ENCODE measurements around the gene PARP12.

DNA sequence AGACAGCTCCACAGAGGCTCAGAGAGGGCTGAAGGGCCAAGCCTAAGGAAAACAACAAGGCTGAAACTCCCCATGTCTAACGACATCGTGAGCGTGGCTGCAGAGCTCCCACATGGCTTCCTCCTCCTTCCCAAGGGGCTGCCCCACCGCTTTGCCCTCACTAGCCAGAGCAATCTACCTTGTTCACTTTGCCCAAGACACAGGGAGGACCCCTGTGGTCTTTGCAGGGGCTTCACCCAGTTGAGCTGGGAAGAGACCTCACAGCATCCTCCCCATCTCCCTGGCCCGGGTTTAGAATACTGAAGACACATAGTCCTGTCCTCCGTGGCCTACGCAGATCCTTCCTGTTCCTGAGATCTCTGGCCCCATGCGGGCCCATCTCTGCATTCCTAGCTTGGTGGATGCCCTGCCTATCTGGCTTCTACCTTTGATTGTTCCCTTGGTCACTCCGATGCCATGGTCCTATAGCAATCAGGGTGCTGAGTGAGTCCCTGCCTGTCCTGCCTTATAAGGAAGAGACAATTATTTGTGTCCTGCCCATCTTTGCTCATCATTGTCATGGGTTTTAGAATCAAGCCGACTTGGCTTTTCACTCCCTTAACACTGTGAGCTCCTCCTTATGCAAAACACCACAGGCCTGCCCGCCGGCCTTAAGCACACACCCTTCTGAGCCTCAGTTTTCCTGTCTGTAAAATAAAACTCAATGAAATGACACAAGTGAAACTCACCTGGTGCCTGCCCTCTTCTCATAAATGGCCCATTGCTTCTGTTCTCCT is 73.2 kb downstream of the PARP12 start:
- TF ChIP-seq, protein P1, sequence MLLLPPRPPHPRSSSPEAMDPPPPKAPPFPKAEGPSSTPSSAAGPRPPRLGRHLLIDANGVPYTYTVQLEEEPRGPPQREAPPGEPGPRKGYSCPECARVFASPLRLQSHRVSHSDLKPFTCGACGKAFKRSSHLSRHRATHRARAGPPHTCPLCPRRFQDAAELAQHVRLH (CRISPR knock-in tag; IDR thresholded peaks at IDR 0.05; ENCODE audit: borderline replicate concordance, low read depth): no peak
- TF ChIP-seq ZSCAN29 (CRISPR knock-in tag; conservative IDR thresholded peaks at IDR 0.05): no peak
- no peak for TF ChIP-seq SALL2 (CRISPR knock-in tag; IDR thresholded peaks at IDR 0.05)
